Measurements from ENCODE around the gene SPATS2.
A peak's percentile ranks its signal among the peaks of the same experiment; 100 is the strongest.

The SPATS2 gene

DNA sequence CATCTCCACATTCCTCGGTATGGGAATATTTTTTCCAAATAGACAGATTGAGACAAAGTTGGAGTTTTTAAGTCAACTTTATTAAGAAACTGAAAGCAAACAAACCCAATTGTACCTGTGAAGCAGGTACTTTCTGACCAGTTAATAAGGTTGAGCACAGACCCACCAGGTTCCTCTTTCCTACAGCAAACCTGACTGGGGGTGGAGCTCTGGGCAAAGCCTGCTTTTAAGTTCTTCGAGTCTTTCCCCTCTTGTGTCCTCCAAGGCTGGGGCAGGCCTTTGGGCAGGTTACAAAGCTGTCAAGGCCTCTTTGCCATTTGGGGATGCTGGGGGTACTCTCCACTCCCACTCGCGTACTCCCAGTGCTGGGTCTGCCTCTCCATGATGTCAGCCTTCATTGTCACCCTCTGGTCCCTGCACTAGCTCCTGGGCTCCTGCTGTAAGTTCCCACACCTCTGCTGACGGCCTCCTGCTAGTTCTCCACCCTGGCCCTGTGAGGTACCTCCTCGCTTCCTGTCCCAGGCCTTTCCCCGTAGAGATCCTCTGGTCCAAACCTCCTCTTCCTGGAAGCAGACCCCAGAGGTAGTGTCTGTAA lies 174.7 kb downstream of the SPATS2 start:
- Histone ChIP-seq H3K4me3 (no peak overlapping the region), H3K9ac (no peak overlapping the region), H3K27me3 (peaks cover 59% of the 10 kb centered on the region), H4K20me1 (peaks cover 39% of the 10 kb centered on the region), H3K4me1 (peaks cover 33% of the 10 kb centered on the region), H3K4me2 (no peak overlapping the region), H3K36me3 (no peaks in the 10 kb centered on the region), H3K27ac (no peak overlapping the region), H3K9me3 (no peaks in the 10 kb centered on the region)
- TF ChIP-seq Cebpa-rat (IDR thresholded peaks at IDR 0.05): no peak

DNA sequence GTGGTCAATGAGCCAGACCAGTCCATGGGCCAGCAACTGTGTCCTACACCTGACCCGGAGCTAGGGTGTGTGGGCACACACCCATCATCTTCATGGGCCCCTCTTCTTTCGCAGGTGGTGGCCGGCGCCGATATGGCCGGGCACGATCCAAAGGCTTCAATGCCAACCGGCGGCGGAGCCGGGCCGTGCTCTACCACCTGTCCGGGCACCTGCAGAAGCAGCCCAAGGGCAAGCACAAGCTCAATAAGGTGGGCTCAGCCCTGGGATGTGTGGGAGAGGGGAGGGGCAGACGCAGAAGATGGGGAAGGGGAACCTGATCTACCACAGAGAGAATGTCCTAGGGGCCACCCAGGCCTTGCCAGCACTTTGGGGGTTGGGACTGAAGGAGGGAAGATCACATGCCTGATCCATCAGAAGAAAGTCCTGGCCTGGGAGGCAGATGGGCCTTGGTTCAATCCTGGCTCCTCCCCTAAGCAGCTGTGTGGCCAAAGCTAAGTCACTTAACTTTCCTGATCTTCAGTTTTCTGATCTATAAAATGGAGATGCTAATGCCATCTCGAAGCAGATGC lies 175.4 kb downstream of the SPATS2 start:
- H3K4me3 ChIP-seq: no peak overlapping the region
- no peak for TF ChIP-seq Cebpa-rat (IDR thresholded peaks at IDR 0.05)
- peaks cover 27% of the 10 kb centered on the region for H3K4me1 ChIP-seq
- H3K9ac ChIP-seq: no peak overlapping the region
- no peaks in the 10 kb centered on the region for H3K36me3 ChIP-seq
- no peak overlapping the region for H3K27ac ChIP-seq
- peaks cover 59% of the 10 kb centered on the region for H3K27me3 ChIP-seq
- peaks cover 33% of the 10 kb centered on the region for H4K20me1 ChIP-seq
- peak overlapping the region; percentile 30 for H3K4me2 ChIP-seq
- no peaks in the 10 kb centered on the region for H3K9me3 ChIP-seq

DNA sequence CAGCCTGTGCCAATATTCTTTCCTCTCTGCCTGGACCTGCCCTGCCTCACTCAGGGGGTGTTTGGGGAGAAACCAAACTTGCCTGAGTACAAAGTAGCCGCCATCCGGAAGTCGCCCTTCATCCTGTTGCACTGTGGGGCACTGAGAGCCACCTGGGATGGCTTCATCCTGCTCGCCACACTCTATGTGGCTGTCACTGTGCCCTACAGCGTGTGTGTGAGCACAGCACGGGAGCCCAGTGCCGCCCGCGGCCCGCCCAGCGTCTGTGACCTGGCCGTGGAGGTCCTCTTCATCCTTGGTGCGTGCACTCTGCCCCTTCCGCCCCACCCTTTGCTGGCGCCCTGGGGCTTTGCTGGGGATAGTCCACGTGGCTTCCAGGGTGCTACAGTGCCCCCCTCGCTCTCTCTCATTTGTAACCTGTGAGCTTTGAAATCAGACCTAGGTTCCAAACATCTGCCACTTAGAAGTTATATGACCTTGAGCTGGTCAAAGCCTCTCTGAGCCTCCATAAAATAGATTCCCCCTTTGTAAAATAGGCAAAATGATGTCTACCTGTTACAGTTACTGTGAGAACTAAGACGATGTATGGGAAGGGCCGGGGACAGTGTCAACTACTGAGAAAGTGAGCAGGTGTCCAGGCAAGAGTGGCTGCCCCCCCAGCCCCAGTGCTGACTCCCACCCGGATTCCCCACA lies 176.1 kb downstream of the SPATS2 start:
- TF ChIP-seq Cebpa-rat (IDR thresholded peaks at IDR 0.05): no peak
- H3K27me3 ChIP-seq: peaks cover 59% of the 10 kb centered on the region
- H3K36me3 ChIP-seq: no peaks in the 10 kb centered on the region
- H3K9ac ChIP-seq: no peak overlapping the region
- H4K20me1 ChIP-seq: peaks cover 26% of the 10 kb centered on the region
- H3K4me3 ChIP-seq: no peak overlapping the region
- no peaks in the 10 kb centered on the region for H3K9me3 ChIP-seq
- peaks cover 20% of the 10 kb centered on the region for H3K4me1 ChIP-seq
- H3K4me2 ChIP-seq: peak overlapping the region; percentile 30
- H3K27ac ChIP-seq: no peak overlapping the region

DNA sequence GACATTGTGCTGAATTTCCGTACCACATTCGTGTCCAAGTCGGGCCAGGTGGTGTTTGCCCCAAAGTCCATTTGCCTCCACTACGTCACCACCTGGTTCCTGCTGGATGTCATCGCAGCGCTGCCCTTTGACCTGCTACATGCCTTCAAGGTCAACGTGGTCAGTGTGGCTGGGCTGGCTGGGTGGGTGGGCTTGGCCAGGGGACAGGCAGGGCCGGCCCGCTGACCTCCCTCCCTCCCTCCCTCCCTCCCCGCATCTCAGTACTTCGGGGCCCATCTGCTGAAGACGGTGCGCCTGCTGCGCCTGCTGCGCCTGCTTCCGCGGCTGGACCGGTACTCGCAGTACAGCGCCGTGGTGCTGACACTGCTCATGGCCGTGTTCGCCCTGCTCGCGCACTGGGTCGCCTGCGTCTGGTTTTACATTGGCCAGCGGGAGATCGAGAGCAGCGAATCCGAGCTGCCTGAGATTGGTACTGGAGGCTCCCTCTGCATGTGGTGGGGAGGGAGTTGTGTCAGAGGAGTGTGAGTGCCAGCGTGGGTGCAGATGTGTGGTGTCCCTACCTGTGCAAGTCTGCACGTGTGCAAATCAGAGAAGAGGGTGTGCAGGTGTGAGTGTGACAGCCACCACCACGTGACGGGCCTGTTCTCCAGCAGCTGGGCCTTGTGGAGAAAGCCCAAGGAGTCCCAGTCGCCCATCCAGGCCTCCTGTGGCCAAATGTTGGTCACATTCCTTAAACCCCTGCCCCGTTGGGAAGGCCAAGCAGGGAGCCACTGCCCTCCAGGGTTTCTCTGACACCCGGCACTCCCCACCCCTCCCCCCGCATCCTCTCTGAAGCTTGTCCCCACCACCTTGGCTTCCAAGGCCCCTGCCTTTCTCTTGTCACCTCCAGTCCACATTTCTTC lies 176.9 kb downstream of the SPATS2 start:
- Histone ChIP-seq H3K4me2 (no peak overlapping the region), H3K4me3 (no peak overlapping the region), H3K9ac (no peak overlapping the region)

DNA sequence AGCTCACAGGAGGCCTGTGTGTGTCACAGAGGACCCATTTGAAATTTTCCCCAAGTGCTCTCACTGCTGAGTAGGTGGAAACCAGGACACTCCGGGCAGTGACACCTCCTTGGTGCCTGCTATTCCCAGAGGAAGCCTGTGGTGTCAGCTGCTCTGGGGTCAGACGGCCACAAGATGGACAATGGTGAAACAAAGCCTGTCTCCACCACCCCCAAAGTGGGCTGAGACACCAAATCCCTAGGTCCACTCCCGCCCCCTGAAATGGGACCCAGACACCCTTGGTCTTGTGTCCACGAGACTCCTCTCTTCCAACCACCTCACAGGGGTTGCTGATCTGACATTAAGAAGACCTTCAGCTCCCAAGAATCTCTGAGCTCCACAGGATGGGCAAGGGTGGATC lies 178.6 kb downstream of the SPATS2 start:
- H3K9ac ChIP-seq: no peak overlapping the region
- H3K27ac ChIP-seq: no peak overlapping the region
- no peaks in the 10 kb centered on the region for H3K9me3 ChIP-seq
- TF ChIP-seq Cebpa-rat (IDR thresholded peaks at IDR 0.05): no peak
- peaks cover 6% of the 10 kb centered on the region; the same call in 1 of the 2 replicates for H4K20me1 ChIP-seq
- peaks cover 19% of the 10 kb centered on the region for H3K4me1 ChIP-seq
- peaks cover 49% of the 10 kb centered on the region for H3K27me3 ChIP-seq
- H3K4me2 ChIP-seq: no peak overlapping the region
- no peaks in the 10 kb centered on the region for H3K36me3 ChIP-seq
- no peak overlapping the region for H3K4me3 ChIP-seq

More for the DNA sequence above, 176.9 kb downstream of the SPATS2 start:
- H3K4me1 ChIP-seq: peaks cover 25% of the 10 kb centered on the region
- no peaks in the 10 kb centered on the region for H3K36me3 ChIP-seq
- no peaks in the 10 kb centered on the region for H3K9me3 ChIP-seq
- peaks cover 22% of the 10 kb centered on the region for H4K20me1 ChIP-seq
- H3K27ac ChIP-seq: no peak overlapping the region
- H3K27me3 ChIP-seq: peaks cover 59% of the 10 kb centered on the region
- no peak for TF ChIP-seq Cebpa-rat (IDR thresholded peaks at IDR 0.05)

DNA sequence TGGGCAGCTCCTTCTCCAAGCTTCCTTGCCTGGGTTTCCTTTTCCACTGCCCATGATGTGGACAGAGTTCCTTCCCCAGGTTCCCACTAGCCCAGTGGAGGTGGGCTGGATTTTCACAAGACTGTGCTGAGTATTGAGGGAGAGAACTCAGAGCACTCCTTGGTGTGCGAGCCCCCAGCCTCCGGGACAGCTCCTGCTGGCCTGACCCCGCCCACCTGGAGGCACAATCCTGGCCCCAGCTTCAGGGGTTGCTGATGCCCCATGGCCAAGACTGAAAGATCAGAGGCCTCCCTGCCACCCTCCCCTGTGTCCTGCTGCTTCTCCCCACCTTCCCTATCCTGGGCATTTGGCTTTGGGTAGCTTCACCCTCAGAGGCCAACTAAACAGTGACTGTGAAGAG lies 179.2 kb downstream of the SPATS2 start:
- H3K9ac ChIP-seq: no peak overlapping the region
- H4K20me1 ChIP-seq: no peaks in the 10 kb centered on the region
- no peak for TF ChIP-seq Cebpa-rat (IDR thresholded peaks at IDR 0.05)
- H3K4me3 ChIP-seq: no peak overlapping the region
- peaks cover 19% of the 10 kb centered on the region for H3K4me1 ChIP-seq
- no peaks in the 10 kb centered on the region for H3K9me3 ChIP-seq
- H3K4me2 ChIP-seq: no peak overlapping the region
- peaks cover 42% of the 10 kb centered on the region for H3K27me3 ChIP-seq
- no peaks in the 10 kb centered on the region for H3K36me3 ChIP-seq
- H3K27ac ChIP-seq: no peak overlapping the region

DNA sequence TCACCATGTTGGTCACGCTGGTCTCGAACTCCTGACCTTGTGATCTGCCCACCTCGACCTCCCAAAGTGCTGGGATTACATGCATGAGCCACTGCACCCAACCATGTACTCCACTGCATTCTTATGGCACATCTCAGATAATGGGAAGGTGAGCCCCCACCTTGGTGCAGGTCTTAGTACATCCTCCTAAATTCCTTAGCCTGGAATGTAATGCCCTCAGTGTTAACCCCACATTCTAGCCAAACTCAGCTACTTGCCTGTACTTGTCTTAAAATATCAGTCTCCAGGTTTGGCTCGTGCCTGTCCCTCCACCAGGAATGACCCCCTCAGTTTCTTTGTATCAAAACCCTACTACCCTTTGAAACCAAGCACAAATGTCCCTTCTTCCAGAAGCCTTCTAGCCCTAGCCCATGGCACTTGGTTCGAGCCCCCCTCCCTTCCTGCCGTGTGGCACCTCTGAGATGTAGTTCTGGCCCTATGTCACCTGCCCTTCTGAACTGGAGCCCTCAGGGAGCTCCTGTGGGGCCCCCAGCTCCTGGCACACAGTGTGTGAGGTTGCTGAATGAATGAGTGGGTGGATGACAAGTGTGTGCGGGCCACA lies 179.9 kb downstream of the SPATS2 start:
- peaks cover 27% of the 10 kb centered on the region for H3K4me1 ChIP-seq
- no peak for TF ChIP-seq Cebpa-rat (IDR thresholded peaks at IDR 0.05)
- H3K36me3 ChIP-seq: no peaks in the 10 kb centered on the region
- H3K9me3 ChIP-seq: no peaks in the 10 kb centered on the region
- H4K20me1 ChIP-seq: no peaks in the 10 kb centered on the region
- H3K4me2 ChIP-seq: no peak overlapping the region
- no peak overlapping the region for H3K4me3 ChIP-seq
- no peak overlapping the region for H3K27ac ChIP-seq
- no peak overlapping the region for H3K9ac ChIP-seq
- peaks cover 35% of the 10 kb centered on the region for H3K27me3 ChIP-seq

DNA sequence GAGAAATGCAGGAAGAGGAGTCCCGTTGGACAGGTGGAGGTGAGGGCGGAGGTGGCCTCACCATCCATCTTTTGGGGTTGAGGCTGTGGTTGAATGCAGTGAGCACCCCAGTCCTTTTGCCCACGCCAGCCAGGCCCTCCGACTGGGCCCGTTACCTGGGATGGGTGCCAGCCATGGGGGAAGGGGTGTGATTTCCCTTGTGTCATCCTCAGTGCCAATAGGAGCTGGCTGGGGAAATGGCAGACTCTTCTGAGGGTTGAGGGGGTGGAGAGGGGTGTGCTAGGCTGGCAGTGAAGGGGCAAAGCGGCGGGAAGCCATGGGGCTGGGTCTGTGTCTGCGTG lies 181.2 kb downstream of the SPATS2 start:
- Histone ChIP-seq H3K4me3 (peak overlapping the region; percentile 46), H3K27ac (no peak overlapping the region), H3K4me2 (peak overlapping the region; percentile 74)

DNA sequence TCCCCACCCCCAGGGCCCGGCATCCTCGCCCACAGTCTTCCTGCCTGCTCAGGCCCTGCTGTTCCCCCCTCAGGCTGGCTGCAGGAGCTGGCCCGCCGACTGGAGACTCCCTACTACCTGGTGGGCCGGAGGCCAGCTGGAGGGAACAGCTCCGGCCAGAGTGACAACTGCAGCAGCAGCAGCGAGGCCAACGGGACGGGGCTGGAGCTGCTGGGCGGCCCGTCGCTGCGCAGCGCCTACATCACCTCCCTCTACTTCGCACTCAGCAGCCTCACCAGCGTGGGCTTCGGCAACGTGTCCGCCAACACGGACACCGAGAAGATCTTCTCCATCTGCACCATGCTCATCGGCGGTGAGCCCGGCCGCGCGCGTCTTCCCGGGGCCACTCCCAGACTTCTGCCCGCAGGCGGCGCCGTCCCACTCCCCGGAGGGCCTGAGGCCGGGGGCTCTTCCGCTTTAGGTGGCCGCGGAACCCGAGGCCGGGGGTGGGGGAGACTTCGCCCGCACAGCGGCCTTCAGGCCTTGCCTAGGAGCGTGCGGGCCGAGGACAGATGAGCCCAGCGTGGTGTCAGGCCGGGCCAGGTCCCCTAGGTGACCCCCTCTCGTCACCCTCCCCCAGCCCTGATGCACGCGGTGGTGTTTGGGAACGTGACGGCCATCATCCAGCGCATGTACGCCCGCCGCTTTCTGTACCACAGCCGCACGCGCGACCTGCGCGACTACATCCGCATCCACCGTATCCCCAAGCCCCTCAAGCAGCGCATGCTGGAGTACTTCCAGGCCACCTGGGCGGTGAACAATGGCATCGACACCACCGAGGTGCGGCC lies 181.8 kb downstream of the SPATS2 start:
- Histone ChIP-seq H3K27ac (no peak overlapping the region), H3K36me3 (no peaks in the 10 kb centered on the region), H4K20me1 (no peaks in the 10 kb centered on the region), H3K27me3 (peaks cover 33% of the 10 kb centered on the region), H3K9ac (no peak overlapping the region), H3K9me3 (no peaks in the 10 kb centered on the region), H3K4me3 (peak overlapping the region; percentile 46), H3K4me2 (peak overlapping the region; percentile 74), H3K4me1 (peaks cover 34% of the 10 kb centered on the region)
- no peak for TF ChIP-seq Cebpa-rat (IDR thresholded peaks at IDR 0.05)

More for the DNA sequence above, 181.2 kb downstream of the SPATS2 start:
- Histone ChIP-seq H3K9me3 (no peaks in the 10 kb centered on the region), H3K36me3 (no peaks in the 10 kb centered on the region), H3K9ac (no peak overlapping the region), H3K27me3 (peaks cover 33% of the 10 kb centered on the region), H3K4me1 (peaks cover 29% of the 10 kb centered on the region), H4K20me1 (no peaks in the 10 kb centered on the region)
- TF ChIP-seq Cebpa-rat (IDR thresholded peaks at IDR 0.05): no peak

Data from BLaER1 (cell line).